DOHH2 (cell line): ENCODE measurements around the gene METTL15.
"Not testable (repeated sequence)": the region's sequence is repeated elsewhere in the genome, so short reads cannot be mapped to it uniquely, and the experiment has no call there.

Experiments
- H3F3A ChIP-seq: fragments of 200-600 bp; sonication (generic), shearing (Covaris generic); 2 replicates; pipeline ENCODE4 v1.6.0; 2016; ENCODE audit warnings: antibody characterized with exemption, mild to moderate bottlenecking; ENCODE audit not compliant: control insufficient read depth, insufficient read depth
- H3K27ac ChIP-seq: fragments of 200-600 bp; sonication (generic); 2 replicates; pipeline ENCODE4 v1.5.1; 2014; ENCODE audit warnings: low read depth, mild to moderate bottlenecking, low read length, moderate library complexity
- H3K27me3 ChIP-seq: fragments of 200-600 bp; sonication (generic); 2 replicates; pipeline ENCODE4 v1.6.1; 2014; ENCODE audit warnings: mild to moderate bottlenecking, low read length, mixed read lengths; ENCODE audit not compliant: control insufficient read depth
- H3K36me3 ChIP-seq: fragments of 200-600 bp; sonication (generic); 2 replicates; pipeline ENCODE4 v1.6.1; 2014; ENCODE audit warnings: mild to moderate bottlenecking, low read length, moderate library complexity, mixed read lengths; ENCODE audit not compliant: control insufficient read depth
- H3K4me1 ChIP-seq: fragments of 200-600 bp; sonication (generic); 2 replicates; pipeline ENCODE4 v1.6.1; 2014; ENCODE audit warnings: mild to moderate bottlenecking, low read length, mixed read lengths; ENCODE audit not compliant: control insufficient read depth
- H3K4me2 ChIP-seq: fragments of 200-600 bp; sonication (generic); 2 replicates; pipeline ENCODE4 v1.6.0; 2014; ENCODE audit warnings: mild to moderate bottlenecking, low read length, moderate library complexity
- H3K4me3 ChIP-seq: fragments of 200-600 bp; sonication (generic); 2 replicates; pipeline ENCODE4 v1.5.1; 2014; ENCODE audit warnings: mild to moderate bottlenecking, low read length, mixed read lengths
- H3K79me2 ChIP-seq: fragments of 200-600 bp; sonication (generic); 2 replicates; pipeline ENCODE4 v1.6.1; 2014; ENCODE audit warnings: mild to moderate bottlenecking, low read length, mixed read lengths; ENCODE audit not compliant: control insufficient read depth
- H3K9me2 ChIP-seq: fragments of 200-600 bp; sonication (generic); replicated peaks from 2 replicates; pipeline ENCODE4 v1.6.1; 2014; ENCODE audit warnings: mild to moderate bottlenecking, low read length, mixed read lengths; ENCODE audit not compliant: control insufficient read depth
- H3K9me3 ChIP-seq: fragments of 200-600 bp; sonication (generic); 2 replicates; pipeline ENCODE4 v1.6.1; 2014; ENCODE audit warnings: antibody characterized with exemption, low read length, mixed read lengths; ENCODE audit not compliant: control insufficient read depth, insufficient read depth
- H4K20me1 ChIP-seq: fragments of 200-600 bp; sonication (generic); 2 replicates; pipeline ENCODE4 v1.6.0; 2014; ENCODE audit warnings: low read depth, mild to moderate bottlenecking, antibody characterized with exemption, low read length, moderate library complexity; ENCODE audit not compliant: control insufficient read depth, insufficient read depth
- CTCF ChIP-seq: fragments of 200-600 bp; sonication (generic); IDR thresholded peaks from one replicate; pipeline ENCODE4 v1.5.1; 2014; ENCODE audit warnings: antibody characterized with exemption, mild to moderate bottlenecking, low read depth, low read length; ENCODE audit not compliant: poor library complexity, severe bottlenecking
- EZH2phosphoT487 ChIP-seq: fragments of 200-600 bp; sonication (generic); IDR thresholded peaks from 2 replicates; pipeline ENCODE4 v1.6.1; 2017; ENCODE audit warnings: borderline replicate concordance, mild to moderate bottlenecking, antibody characterized with exemption, low read length, moderate library complexity, mixed read lengths

The METTL15 gene

GRCh38 chr11:28098257-28098656, 9.9 kb upstream of the METTL15 start:
- Histone ChIP-seq H3K4me1 (no peaks in the 10 kb centered on the region), H3K27ac (no peak overlapping the region), H3K36me3 (peaks cover 89% of the 10 kb centered on the region), H3K4me2 (no peak overlapping the region), H3F3A (no peaks in the 10 kb centered on the region), H3K4me3 (no peak overlapping the region), H3K79me2 (peaks cover 94% of the 10 kb centered on the region), H3K9me2 (no peaks in the 10 kb centered on the region), H3K9me3 (no peaks in the 10 kb centered on the region), H3K27me3 (no peaks in the 10 kb centered on the region), H4K20me1 (peaks cover 6% of the 10 kb centered on the region; the same call in 1 of the 2 replicates)
- TF ChIP-seq CTCF (no peak), EZH2phosphoT487 (no peak)

- no peak overlapping the region for H3K4me2 ChIP-seq
- H3K9me3 ChIP-seq: no peaks in the 10 kb centered on the region
- H3K4me3 ChIP-seq: no peak overlapping the region
- TF ChIP-seq CTCF (no peak), EZH2phosphoT487 (no peak)
- H3K79me2 ChIP-seq: peaks cover 98% of the 10 kb centered on the region
- peaks cover 77% of the 10 kb centered on the region for H3K36me3 ChIP-seq
- H4K20me1 ChIP-seq: peaks cover 6% of the 10 kb centered on the region; the same call in 1 of the 2 replicates
- H3K4me1 ChIP-seq: peaks cover 6% of the 10 kb centered on the region
- no peak overlapping the region for H3K27ac ChIP-seq
- H3K9me2 ChIP-seq: no peaks in the 10 kb centered on the region
- H3K27me3 ChIP-seq: no peaks in the 10 kb centered on the region
- no peaks in the 10 kb centered on the region for H3F3A ChIP-seq
These were observed 8.5 kb upstream of the METTL15 start for GRCh38 chr11:28099715-28100114.

GRCh38 chr11:28100665-28101064, 7.5 kb upstream of the METTL15 start:
- Histone ChIP-seq H3F3A (no peaks in the 10 kb centered on the region), H3K4me3 (no peak overlapping the region), H3K9me3 (no peaks in the 10 kb centered on the region), H4K20me1 (peaks cover 6% of the 10 kb centered on the region; the same call in 1 of the 2 replicates), H3K79me2 (peaks cover 98% of the 10 kb centered on the region), H3K4me1 (peaks cover 10% of the 10 kb centered on the region), H3K36me3 (peaks cover 72% of the 10 kb centered on the region), H3K9me2 (no peaks in the 10 kb centered on the region), H3K27me3 (no peaks in the 10 kb centered on the region), H3K27ac (no peak overlapping the region), H3K4me2 (no peak overlapping the region)
- TF ChIP-seq CTCF (no peak), EZH2phosphoT487 (no peak)

GRCh38 chr11:28102300-28102699, 5.9 kb upstream of the METTL15 start:
- H3K36me3 ChIP-seq: peaks cover 64% of the 10 kb centered on the region
- not testable (repeated sequence) for H3K4me3 ChIP-seq, H3K9me2 ChIP-seq, H3K27me3 ChIP-seq, H3F3A ChIP-seq, H3K4me2 ChIP-seq, H4K20me1 ChIP-seq, H3K9me3 ChIP-seq, H3K27ac ChIP-seq
- peaks cover 20% of the 10 kb centered on the region for H3K4me1 ChIP-seq
- peaks cover 100% of the 10 kb centered on the region for H3K79me2 ChIP-seq
